GM18498 (cell line): ENCODE measurements around the gene KAZN.

Source experiments
- ATAC-seq: cut with Tn5 transposase; IDR thresholded peaks from one replicate; pipeline ENCODE4 v1.9.1; 2021; ENCODE audit warnings: mild to moderate bottlenecking, moderate library complexity; ENCODE audit not compliant: unreplicated experiment

Gene KAZN

GRCh38 chr1:14667651-14667984 lies 69.1 kb downstream of the KAZN start:
- ATAC-seq = no peak

- no peak for ATAC-seq
Measured at GRCh38 chr1:14668538-14668937, 70.1 kb downstream of the KAZN start.

GRCh38 chr1:14672005-14672404 lies 73.5 kb downstream of the KAZN start:
- no peak for ATAC-seq

- no peak for ATAC-seq
Measured at GRCh38 chr1:14674030-14674429, 75.5 kb downstream of the KAZN start.

- ATAC-seq = no peak
Measured at GRCh38 chr1:14676400-14676799, 77.9 kb downstream of the KAZN start.

- no peak for ATAC-seq
Measured at GRCh38 chr1:14677292-14677971, 78.9 kb downstream of the KAZN start.

- ATAC-seq = no peak
Measured at GRCh38 chr1:14678011-14678638, 79.6 kb downstream of the KAZN start.

- no peak for ATAC-seq
Measured at GRCh38 chr1:14679027-14679688, 80.7 kb downstream of the KAZN start.

- no peak for ATAC-seq
Measured at GRCh38 chr1:14681182-14681581, 82.7 kb downstream of the KAZN start.

GRCh38 chr1:14682941-14683621 lies 84.6 kb downstream of the KAZN start:
- no peak for ATAC-seq

GRCh38 chr1:14685078-14685477 lies 86.6 kb downstream of the KAZN start:
- ATAC-seq = no peak

- ATAC-seq = no peak
Measured at GRCh38 chr1:14686701-14687100, 88.2 kb downstream of the KAZN start.

- ATAC-seq = no peak
Measured at GRCh38 chr1:14687147-14687546, 88.7 kb downstream of the KAZN start.

GRCh38 chr1:14689996-14690615 lies 91.6 kb downstream of the KAZN start:
- no peak for ATAC-seq

- ATAC-seq = no peak
Measured at GRCh38 chr1:14693949-14694348, 95.5 kb downstream of the KAZN start.

- no peak for ATAC-seq
Measured at GRCh38 chr1:14694589-14694988, 96.1 kb downstream of the KAZN start.

- ATAC-seq = no peak
Measured at GRCh38 chr1:14696761-14697160, 98.3 kb downstream of the KAZN start.

- ATAC-seq = no peak
Measured at GRCh38 chr1:14697353-14697752, 98.9 kb downstream of the KAZN start.

GRCh38 chr1:14698314-14698713 lies 99.8 kb downstream of the KAZN start:
- no peak for ATAC-seq

GRCh38 chr1:14699620-14700019 lies 101.1 kb downstream of the KAZN start:
- ATAC-seq = no peak

- ATAC-seq = no peak
Measured at GRCh38 chr1:14704846-14705245, 106.4 kb downstream of the KAZN start.
